Activated T-cell treated with anti-CD3 and anti-CD28 coated beads for 48 hours (primary cell): ENCODE measurements around the gene GUCY1A2.
"Not testable (repeated sequence)": the region's sequence is repeated elsewhere in the genome, so short reads cannot be mapped to it uniquely, and the experiment has no call there.

Experiments used
- DNase-seq: peaks from one replicate; pipeline ENCODE4 v3.0.0-alpha.2; 2020; ENCODE audit warnings: low read depth

The GUCY1A2 gene

GRCh38 chr11:106840146-106840545 lies 178.1 kb downstream of the GUCY1A2 start:
- DNase-seq = no peak

- no peak for DNase-seq
Observed at GRCh38 chr11:106834567-106834966, 183.7 kb downstream of the GUCY1A2 start.

GRCh38 chr11:106828976-106829375 lies 189.3 kb downstream of the GUCY1A2 start:
- no peak for DNase-seq

GRCh38 chr11:106828576-106828975 lies 189.7 kb downstream of the GUCY1A2 start:
- no peak for DNase-seq

- DNase-seq = no peak
Observed at GRCh38 chr11:106827687-106828086, 190.6 kb downstream of the GUCY1A2 start.

GRCh38 chr11:106826558-106826957 lies 191.7 kb downstream of the GUCY1A2 start:
- not testable (repeated sequence) for DNase-seq

- no peak for DNase-seq
Observed at GRCh38 chr11:106821826-106822225, 196.4 kb downstream of the GUCY1A2 start.

GRCh38 chr11:106821291-106821690 lies 197.0 kb downstream of the GUCY1A2 start:
- DNase-seq = no peak

GRCh38 chr11:106818443-106818842 lies 199.8 kb downstream of the GUCY1A2 start:
- DNase-seq = no peak

- no peak for DNase-seq
Observed at GRCh38 chr11:106815209-106815608, 203.1 kb downstream of the GUCY1A2 start.

GRCh38 chr11:106813806-106814205 lies 204.5 kb downstream of the GUCY1A2 start:
- no peak for DNase-seq

GRCh38 chr11:106794058-106794457 lies 224.2 kb downstream of the GUCY1A2 start:
- DNase-seq = no peak

- DNase-seq = no peak
Observed at GRCh38 chr11:106789406-106789805, 228.9 kb downstream of the GUCY1A2 start.

- DNase-seq = no peak
Observed at GRCh38 chr11:106787454-106787853, 230.8 kb downstream of the GUCY1A2 start.

- DNase-seq = no peak
Observed at GRCh38 chr11:106785913-106786650, 232.2 kb downstream of the GUCY1A2 start.

GRCh38 chr11:106777302-106777701 lies 241.0 kb downstream of the GUCY1A2 start:
- DNase-seq = not testable (repeated sequence)

- DNase-seq = no peak
Observed at GRCh38 chr11:106770489-106771085, 247.7 kb downstream of the GUCY1A2 start.

GRCh38 chr11:106765469-106766258 lies 252.6 kb downstream of the GUCY1A2 start:
- no peak for DNase-seq

GRCh38 chr11:106763501-106763900 lies 254.8 kb downstream of the GUCY1A2 start:
- no peak for DNase-seq

- no peak for DNase-seq
Observed at GRCh38 chr11:106761745-106762144, 256.5 kb downstream of the GUCY1A2 start.

GRCh38 chr11:106761240-106761639 lies 257.0 kb downstream of the GUCY1A2 start:
- DNase-seq = no peak

GRCh38 chr11:106748059-106748458 lies 270.2 kb downstream of the GUCY1A2 start:
- no peak for DNase-seq

- no peak for DNase-seq
Observed at GRCh38 chr11:106745941-106746340, 272.3 kb downstream of the GUCY1A2 start.
